ENCODE results near the gene SPIRE2.

The SPIRE2 gene

DNA sequence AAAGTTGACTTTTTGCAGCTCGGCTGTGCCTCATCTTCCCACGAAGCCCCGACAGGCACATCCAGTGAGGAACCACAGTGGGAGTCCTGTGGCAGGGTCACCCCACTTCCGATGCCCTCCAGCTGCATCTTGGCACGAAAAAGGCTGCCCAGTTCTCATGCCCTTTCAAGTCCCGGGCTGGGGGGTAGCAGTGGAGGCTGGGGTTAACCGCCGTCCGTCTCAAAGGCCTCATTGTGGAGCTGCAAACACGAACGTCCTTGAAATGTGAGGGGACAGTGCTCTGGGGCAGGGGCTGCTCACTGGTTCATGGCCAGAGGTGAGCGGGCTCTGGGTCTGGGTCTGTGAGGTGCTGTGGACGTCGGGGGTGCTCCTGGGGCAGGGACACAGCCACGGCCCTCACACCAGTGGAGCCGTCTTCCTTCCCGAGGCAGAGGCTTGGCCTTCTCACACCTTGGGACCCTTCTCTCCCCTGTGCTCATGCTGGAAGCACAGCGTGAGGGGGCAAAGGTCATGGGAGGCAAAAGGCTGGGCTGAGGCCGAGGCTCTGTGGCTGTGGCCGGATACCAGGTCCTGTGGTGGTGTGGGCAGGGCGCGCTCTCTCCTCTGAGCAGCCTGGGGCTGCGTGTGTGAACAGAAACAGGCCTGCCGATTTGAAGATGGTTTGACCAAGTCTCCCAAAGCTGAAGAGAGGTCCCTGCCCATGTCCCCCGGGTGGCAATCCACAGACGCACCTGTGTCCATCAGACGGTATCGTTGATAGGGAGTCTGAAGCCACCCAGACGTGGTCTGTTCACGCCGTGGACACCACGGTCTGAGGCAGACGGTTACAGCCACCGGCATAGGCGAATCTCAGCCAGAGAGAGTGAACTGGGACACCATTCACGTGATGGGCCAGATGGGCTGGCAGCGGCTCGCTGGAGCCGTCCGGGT is 87.3 kb downstream of the SPIRE2 start:
- DNase-seq (ENCODE audit: low spot score) = no peak

DNA sequence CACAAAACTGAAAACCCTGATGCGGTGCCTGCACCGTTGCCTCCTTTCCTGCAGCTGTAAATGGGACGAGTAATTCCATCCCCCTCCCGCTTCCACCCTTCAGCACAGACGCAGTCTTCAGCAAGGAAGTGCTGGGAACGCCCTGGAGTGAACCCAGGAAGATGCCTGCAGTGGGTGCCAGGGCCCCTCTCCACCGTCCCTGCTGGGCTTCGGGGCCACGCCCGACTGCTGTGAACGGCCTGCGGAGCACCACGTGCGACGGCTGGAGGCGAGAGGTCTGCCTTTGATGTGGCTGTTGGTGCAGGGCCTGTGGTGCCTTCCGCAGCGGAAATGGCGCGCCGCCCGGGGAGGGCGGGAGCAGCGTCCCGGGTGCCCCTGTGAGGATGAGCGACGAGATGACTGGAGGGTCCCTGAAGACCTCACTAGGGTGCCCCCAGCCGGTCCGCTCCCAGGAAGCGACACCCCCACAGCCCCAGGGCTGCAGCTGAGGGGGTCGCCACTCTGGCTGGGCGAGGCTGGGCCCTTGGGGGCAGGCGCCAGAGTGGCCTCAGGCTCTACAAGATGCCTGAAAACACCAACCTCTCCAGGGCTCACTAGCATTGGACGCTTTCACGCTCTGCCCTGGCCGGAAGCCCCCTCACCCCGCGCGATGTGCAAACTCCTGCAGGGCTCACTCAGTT is 89.6 kb downstream of the SPIRE2 start:
- peak; percentile 92 for DNase-seq (ENCODE audit: low spot score)

DNA sequence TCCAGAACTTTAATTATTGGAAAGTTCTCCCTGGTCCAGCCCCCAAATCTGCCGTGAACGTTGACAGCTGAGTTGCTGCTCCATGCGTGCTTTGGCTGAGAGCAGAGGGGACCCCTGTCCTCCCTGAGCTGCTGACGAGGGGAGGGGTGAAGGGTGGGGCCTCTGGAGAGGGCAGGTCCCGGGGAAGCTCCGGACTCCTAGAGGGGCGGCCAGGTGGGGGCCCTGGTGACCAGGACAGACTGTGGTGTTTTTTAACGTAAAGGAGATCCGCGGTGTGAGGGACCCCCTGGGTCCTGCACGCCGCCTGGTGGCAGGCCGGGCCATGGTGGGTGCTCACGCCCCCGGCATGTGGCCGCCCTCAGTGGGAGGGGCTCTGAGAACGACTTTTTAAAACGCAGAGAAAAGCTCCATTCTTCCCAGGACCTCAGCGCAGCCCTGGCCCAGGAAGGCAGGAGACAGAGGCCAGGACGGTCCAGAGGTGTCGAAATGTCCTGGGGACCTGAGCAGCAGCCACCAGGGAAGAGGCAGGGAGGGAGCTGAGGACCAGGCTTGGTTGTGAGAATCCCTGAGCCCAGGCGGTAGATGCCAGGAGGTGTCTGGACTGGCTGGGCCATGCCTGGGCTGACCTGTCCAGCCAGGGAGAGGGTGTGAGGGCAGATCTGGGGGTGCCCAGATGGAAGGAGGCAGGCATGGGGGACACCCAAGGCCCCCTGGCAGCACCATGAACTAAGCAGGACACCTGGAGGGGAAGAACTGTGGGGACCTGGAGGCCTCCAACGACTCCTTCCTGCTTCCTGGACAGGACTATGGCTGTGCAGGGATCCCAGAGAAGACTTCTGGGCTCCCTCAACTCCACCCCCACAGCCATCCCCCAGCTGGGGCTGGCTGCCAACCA is 90.4 kb downstream of the SPIRE2 start, which contains the start of gene MC1R:
Gene MC1R, plus strand, starts transcription at position 410 of the 895 bp plus-strand sequence. Its CDS starts 397 bp downstream, at position 807.
- DNase-seq (ENCODE audit: low spot score) = peak; percentile 33

- no peak for DNase-seq (ENCODE audit: low spot score)
Observed at GRCh38 chr16:89919535-89920406, 91.5 kb downstream of the SPIRE2 start.

- peak; percentile 64 for DNase-seq (ENCODE audit: low spot score)
Observed at GRCh38 chr16:89920723-89921122, 92.4 kb downstream of the SPIRE2 start.

All from kidney tubule cell (primary cell).